HG02763 (cell line): ENCODE data around the gene CFP.

Experiments
- ATAC-seq: cut with Tn5 transposase; IDR thresholded peaks from one replicate; pipeline ENCODE4 v1.9.1; 2021; ENCODE audit warnings: mild to moderate bottlenecking, moderate library complexity; ENCODE audit not compliant: unreplicated experiment

Gene CFP

DNA sequence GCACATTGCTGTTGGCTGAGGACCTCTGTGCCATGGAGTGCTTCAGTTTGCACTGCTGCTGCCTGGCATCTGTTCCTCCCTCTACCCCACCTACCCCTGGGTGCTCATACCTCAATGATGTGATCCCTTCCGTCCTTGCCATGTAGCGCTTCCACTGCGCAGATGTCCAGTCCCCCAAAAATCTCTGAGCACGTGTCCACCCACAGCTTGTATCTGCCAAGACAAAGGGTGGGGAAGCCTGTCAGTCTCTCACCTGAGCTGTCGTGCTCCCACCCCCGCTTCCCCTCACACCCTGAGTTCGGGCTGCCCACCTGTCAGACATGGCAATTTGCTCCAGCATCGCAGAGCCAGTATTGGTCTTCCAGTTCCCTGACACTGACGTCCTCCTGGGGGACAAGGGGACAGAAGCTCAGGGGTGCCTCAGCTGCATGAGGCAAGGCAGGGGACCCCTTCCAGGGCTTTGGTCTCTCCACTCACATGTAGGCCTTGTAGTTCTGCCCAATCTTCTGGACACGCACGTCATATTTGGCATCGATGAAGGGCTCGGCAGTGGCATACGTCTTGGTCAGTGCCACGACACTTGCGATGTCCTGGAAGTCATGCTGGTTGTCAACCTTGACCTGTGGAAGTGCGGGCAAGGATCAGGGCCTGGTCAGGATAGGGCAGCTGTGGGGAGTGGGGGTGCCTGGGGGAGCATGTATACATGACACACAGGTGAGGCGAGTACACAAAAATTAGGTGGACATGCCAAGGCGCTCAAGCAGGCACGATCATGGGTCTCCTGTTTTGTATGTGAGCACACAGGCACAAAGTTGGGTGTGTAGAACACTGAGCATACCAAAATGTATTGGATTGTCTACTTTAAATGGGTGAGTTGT lies 53.5 kb downstream of the CFP start:
- no peak for ATAC-seq

DNA sequence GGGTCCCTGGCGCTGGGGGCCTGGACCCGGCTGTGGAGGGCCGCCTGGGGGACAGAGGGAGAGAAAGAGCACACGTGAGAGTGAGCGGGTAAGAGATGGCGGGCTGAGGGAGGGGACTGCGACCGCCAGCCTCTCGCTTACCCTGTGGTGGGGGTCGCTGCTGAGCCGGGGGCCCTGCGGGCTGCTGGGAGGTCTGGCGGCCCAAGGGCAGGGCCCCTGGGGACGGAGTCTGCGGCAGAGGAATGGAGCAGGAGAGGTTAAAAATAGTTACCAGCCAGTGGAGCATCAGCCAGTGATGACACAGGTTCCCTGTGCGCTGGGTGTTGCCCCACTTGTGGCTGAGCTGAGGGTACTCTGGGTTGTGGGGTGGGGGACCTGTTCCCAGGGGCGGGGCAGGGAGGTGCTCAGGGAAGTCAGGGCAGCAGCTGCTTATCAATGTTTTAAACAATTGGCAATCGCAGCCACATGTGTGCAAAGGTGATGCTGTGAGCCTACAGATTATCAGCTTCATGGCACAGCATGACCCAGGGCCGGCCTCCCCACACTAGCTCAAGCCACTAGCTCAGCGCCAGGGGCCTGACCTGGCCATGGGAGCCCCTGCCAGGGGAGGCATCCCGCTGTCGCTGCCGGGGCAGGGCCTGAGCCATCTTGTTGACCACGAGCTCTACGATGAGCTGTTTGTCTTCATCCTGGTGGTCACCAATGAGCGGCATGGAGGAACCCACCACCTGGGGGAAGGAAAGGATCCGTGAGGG lies 55.0 kb downstream of the CFP start:
- no peak for ATAC-seq

DNA sequence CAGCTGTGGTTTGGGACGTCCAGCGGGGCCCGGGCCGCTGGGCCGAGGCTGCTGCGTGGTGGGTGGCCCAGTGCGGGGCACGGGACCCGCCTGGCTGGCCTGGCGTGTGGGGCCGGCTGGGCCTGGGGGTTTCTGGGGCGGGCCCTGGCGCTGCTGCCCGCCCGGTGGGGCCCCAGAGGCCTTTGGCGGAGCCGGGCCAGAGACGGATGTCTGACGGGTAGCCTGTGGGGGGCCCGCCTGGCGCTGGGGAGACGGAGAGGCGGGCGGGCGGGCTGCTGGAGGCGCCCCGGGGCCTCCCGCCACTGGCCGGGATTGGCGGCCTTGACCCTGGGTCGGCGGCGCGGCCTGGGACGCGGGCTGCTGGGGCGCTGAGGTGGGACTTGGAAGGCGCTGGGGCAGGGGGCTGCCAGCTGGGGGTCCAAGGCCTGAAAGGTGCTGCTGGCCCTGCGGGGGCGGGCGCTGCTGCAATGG lies 55.6 kb downstream of the CFP start:
- ATAC-seq: no peak

DNA sequence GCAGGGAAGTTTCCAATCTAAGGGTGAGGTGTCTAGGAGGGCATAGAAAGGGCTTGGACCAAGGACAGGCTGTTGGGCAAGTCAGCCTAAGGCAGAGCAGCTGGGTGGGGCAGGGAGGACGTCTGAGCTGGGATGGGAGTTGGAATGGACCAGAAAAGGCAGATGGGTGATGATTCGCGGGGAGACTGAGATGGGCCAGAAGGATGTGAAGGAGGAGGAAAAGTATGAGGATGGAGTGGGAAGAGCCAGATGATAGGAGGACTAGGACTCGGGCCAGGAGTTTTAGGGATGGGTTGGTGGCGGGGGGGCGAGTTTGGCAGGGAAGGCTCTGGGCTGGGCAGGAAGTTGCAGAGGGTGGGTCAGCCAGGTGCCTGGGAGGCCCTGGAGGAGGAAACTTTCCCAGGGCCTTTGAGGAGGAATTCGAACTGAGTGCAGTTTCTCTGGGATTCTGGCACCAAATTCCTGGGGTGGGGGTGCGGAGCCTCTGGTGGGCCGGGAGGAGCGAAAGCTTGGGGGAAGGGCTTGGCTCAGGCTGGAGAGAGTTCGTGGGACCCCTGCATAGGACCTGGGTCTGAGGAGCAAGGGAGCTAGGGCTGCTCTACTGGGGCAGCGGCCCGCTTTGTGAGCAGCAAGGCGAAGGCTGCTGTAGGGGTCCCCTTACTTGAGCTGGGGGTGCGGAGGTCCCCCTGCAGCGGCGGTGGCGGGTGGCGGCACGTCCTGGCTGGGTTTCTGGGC lies 56.2 kb downstream of the CFP start:
- ATAC-seq: no peak
